Right atrium auricular region (tissue), 2 donors: ENCODE data around the gene MIGA2. TPM values are rescaled to one million over a fixed set of nuclear protein-coding genes. Genes with fewer than 3 reads are reported as not detected.

Experiments
- DNase-seq: peaks from one replicate; pipeline ENCODE4 v3.0.0-alpha.2; 2019; ENCODE audit warnings: low spot score
- H3K27ac ChIP-seq, 2 donors: fragments of 200-600 bp; sonication (generic); 1 replicate in 1 of 2; 2 replicates in 1 of 2; pipeline ENCODE4 v1.5.1; 2016 to 2019
- H3K27me3 ChIP-seq, 2 donors: fragments of 200-600 bp; sonication (generic); one replicate each; pipeline versions ENCODE4 v1.5.1 to v1.6.0; 2017 to 2019
- H3K36me3 ChIP-seq: fragments of 200-600 bp; sonication (generic); one replicate; pipeline ENCODE4 v1.5.1; 2016
- H3K4me1 ChIP-seq, 2 donors: fragments of 200-600 bp; sonication (generic); one replicate each; pipeline versions ENCODE4 v1.5.1 to v1.6.0; 2017 to 2019
- H3K4me3 ChIP-seq, 2 donors: fragments of 200-600 bp; sonication (generic); 1 replicate in 1 of 2; 2 replicates in 1 of 2; pipeline ENCODE4 v1.5.1; 2017 to 2019; ENCODE audit warnings: mild to moderate bottlenecking in 1 of 2, moderate library complexity in 1 of 2
- H3K9me3 ChIP-seq, 2 donors: fragments of 200-600 bp; sonication (generic); one replicate each; pipeline ENCODE4 v1.5.1; 2019
- total RNA-seq, 2 donors: library from RNA; depleted of rRNA; stranded (reverse); fragments of >200 nt; gene quantifications; one replicate each; pipeline ENCODE4 v1.1.0, GENCODE V29; 2016
- TF ChIP-seq, protein P1 (sequence below), 2 donors: fragments of 200-600 bp; sonication (generic); IDR thresholded peaks; one replicate each; pipeline ENCODE4 v1.5.1; 2019; ENCODE audit warnings: antibody characterized with exemption in 2 of 2

The MIGA2 gene
- total RNA-seq, 2 donors from 2014 or later = 34.2 to 40.2 TPM

GRCh38 chr9:129012893-129013448 is 23.5 kb upstream of the MIGA2 start:
- H3K36me3 ChIP-seq = peaks cover 30% of the 10 kb centered on the region
- no peak for DNase-seq
- H3K27ac ChIP-seq = no peak overlapping the region

DNA sequence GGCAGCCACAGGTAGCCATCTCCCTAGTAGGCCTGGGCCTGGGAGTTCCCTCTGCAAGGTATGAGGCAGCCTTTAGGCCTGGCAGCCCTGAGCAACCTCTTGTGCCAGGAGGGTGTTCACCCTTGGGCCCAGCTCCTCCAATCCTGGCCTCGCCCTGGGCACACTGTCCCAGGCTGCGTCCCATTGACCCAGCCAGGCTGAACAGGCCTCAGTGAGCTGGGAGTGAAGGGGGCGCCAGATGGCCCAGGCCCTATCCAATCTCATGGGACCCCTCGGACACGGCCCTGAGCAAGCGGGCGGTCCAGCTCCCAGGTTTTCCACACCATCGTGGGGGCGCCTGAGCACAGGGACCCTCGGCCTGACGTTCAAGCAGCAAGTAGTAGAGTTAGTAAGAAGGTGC is 22.8 kb upstream of the MIGA2 start:
- Histone ChIP-seq H3K27me3 (no peaks in the 10 kb centered on the region), H3K36me3 (peaks cover 30% of the 10 kb centered on the region), H3K4me1 (no peaks in the 10 kb centered on the region), H3K9me3 (no peaks in the 10 kb centered on the region), H3K4me3 (no peak overlapping the region), H3K27ac (no peak overlapping the region)
- TF ChIP-seq, protein P1, sequence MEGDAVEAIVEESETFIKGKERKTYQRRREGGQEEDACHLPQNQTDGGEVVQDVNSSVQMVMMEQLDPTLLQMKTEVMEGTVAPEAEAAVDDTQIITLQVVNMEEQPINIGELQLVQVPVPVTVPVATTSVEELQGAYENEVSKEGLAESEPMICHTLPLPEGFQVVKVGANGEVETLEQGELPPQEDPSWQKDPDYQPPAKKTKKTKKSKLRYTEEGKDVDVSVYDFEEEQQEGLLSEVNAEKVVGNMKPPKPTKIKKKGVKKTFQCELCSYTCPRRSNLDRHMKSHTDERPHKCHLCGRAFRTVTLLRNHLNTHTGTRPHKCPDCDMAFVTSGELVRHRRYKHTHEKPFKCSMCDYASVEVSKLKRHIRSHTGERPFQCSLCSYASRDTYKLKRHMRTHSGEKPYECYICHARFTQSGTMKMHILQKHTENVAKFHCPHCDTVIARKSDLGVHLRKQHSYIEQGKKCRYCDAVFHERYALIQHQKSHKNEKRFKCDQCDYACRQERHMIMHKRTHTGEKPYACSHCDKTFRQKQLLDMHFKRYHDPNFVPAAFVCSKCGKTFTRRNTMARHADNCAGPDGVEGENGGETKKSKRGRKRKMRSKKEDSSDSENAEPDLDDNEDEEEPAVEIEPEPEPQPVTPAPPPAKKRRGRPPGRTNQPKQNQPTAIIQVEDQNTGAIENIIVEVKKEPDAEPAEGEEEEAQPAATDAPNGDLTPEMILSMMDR (IDR thresholded peaks at IDR 0.05) = no peak
- DNase-seq = no peak

More at GRCh38 chr9:129012893-129013448, 23.5 kb upstream of the MIGA2 start:
- Histone ChIP-seq H3K4me3 (no peak overlapping the region), H3K27me3 (no peaks in the 10 kb centered on the region), H3K9me3 (no peaks in the 10 kb centered on the region), H3K4me1 (no peaks in the 10 kb centered on the region)
- TF ChIP-seq, protein P1 (IDR thresholded peaks at IDR 0.05) = no peak

DNA sequence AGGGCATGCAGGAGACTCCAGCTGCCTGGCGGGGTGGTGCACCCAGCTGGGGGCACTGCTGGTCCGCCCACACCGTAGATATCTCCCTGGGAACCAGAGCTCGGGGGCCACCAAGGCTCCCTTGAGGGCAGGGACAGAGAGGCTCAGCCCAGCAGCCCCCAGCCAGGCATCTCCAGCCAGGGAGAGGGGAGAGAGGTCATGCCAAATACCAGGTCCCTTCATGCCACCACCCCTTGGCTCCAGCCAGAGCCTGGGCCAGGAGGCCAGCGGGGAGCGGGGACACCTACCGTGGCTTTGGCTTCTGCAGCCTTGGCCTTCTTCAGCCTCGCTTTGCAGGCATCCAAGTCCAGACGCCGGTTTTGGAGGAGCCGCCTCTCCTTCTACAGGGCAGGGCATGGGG is 22.3 kb upstream of the MIGA2 start:
- Histone ChIP-seq H3K27me3 (no peaks in the 10 kb centered on the region), H3K9me3 (no peaks in the 10 kb centered on the region), H3K27ac (no peak overlapping the region), H3K4me3 (no peak overlapping the region), H3K36me3 (peaks cover 30% of the 10 kb centered on the region), H3K4me1 (no peaks in the 10 kb centered on the region)
- no peak for DNase-seq
- TF ChIP-seq, protein P1 (IDR thresholded peaks at IDR 0.05) = no peak

DNA sequence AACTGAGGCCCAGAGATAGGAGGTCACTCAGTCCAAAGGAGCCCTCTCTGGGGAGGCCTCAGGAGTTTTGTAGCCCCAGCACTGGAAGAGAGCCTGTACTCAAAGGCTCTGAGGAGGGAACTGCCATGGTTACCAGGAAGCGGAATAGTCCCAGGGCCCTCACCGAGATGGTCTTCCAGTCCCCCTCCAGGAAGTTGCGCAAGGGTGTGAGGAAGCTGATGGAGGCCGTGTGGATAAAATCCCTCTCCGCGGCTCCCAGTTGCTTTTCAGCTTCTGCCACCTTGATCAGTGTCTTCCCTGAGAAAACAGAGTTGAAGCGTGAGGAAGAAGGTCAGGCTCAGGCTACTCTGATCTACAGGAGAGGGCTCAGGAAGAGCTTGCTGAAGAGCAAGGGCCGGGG is 21.8 kb upstream of the MIGA2 start:
- Histone ChIP-seq H3K4me3 (no peak overlapping the region), H3K4me1 (no peaks in the 10 kb centered on the region), H3K27me3 (no peaks in the 10 kb centered on the region), H3K9me3 (no peaks in the 10 kb centered on the region), H3K36me3 (peaks cover 30% of the 10 kb centered on the region), H3K27ac (no peak overlapping the region)
- TF ChIP-seq, protein P1 (IDR thresholded peaks at IDR 0.05) = no peak
- DNase-seq = no peak

DNA sequence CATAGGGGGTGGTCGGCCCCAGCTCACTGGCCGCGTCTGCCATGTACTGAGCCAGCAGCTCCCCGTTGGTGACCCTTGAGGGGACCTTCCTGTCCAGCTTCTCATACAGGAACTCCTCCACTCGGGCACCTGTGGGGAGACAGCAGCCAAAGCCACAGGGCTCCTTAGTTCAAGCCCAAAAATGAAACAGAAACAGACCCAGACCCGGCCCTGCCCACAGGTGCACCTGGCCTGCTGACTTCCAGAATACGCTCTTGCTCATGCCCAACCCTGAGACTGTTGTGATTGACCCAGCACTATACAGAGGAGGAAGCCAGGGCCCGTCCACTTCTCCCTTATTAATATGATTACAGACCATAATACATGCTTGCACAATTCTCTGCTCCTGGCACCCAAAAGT is 15.3 kb upstream of the MIGA2 start:
- Histone ChIP-seq H3K4me1 (peaks cover 0 to 13% of the 10 kb centered on the region in 2 donors), H3K27me3 (no peaks in the 10 kb centered on the region), H3K4me3 (no peak overlapping the region), H3K9me3 (no peaks in the 10 kb centered on the region), H3K36me3 (peaks cover 3% of the 10 kb centered on the region), H3K27ac (no peak overlapping the region)
- DNase-seq = no peak
- TF ChIP-seq, protein P1 (IDR thresholded peaks at IDR 0.05) = no peak

DNA sequence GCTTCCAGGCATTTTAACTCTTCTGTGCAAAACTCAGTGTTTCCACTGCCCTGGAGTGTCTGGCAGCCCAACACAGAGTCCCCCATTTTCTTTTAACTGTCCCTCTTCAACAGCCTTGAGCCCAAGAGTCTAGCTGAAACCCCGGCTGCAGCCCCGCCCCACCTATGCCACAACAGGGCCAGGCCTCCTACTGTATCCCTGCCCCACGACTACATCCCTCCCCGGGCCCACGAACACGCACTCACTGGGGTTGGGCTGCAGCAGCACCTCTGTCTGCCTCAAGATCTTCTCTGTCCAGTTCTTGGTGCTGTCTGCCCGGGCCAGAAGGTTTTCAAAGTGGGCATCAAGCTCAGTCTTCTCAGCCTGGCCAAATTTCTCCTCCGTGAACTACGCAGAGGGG is 14.4 kb upstream of the MIGA2 start:
- H3K4me1 ChIP-seq = peaks cover 0 to 22% of the 10 kb centered on the region in 2 donors
- no peak for DNase-seq
- no peaks in the 10 kb centered on the region for H3K9me3 ChIP-seq
- H3K27ac ChIP-seq = no peak overlapping the region
- no peaks in the 10 kb centered on the region for H3K27me3 ChIP-seq
- peaks cover 3% of the 10 kb centered on the region for H3K36me3 ChIP-seq
- TF ChIP-seq, protein P1 (IDR thresholded peaks at IDR 0.05) = no peak
- no peak overlapping the region for H3K4me3 ChIP-seq
